DND-41 (cell line): ENCODE results near the gene ANKRD35.

Source experiments
- ATAC-seq: fragments of 200-7000 bp; cut with Tn5 transposase; 3 replicates; pipeline ENCODE4 v1.9.1; 2021; ENCODE audit warnings: low read depth; ENCODE audit not compliant: insufficient read depth
- DNase-seq: peaks from one replicate; pipeline ENCODE4 v3.0.0-alpha.2; 2020
- H2AFZ ChIP-seq: 2 replicates; pipeline ENCODE4 v1.6.0; 2012; ENCODE audit warnings: low read depth, low read length
- H3K27ac ChIP-seq: 2 replicates; pipeline ENCODE4 v1.5.1; 2012; ENCODE audit warnings: low read length, inconsistent platforms
- H3K27me3 ChIP-seq: fragments of 200-600 bp; sonication (generic); 2 replicates; pipeline ENCODE4 v1.6.0; 2012; ENCODE audit warnings: low read length, mild to moderate bottlenecking, inconsistent platforms; ENCODE audit not compliant: insufficient read depth, poor library complexity
- H3K36me3 ChIP-seq: 2 replicates; pipeline ENCODE4 v1.5.1; 2012; ENCODE audit warnings: low read length, inconsistent platforms; ENCODE audit not compliant: insufficient read depth
- H3K4me1 ChIP-seq: 2 replicates; pipeline ENCODE4 v1.5.1; 2012; ENCODE audit warnings: mild to moderate bottlenecking, low read length; ENCODE audit not compliant: insufficient read depth
- H3K4me2 ChIP-seq: 2 replicates; pipeline ENCODE4 v1.6.0; 2012; ENCODE audit warnings: mild to moderate bottlenecking, moderate library complexity, low read length, inconsistent platforms; ENCODE audit not compliant: insufficient read depth
- H3K4me3 ChIP-seq, 2 experiments: fragments of 200-600 bp in 1 of 2; shearing (Covaris generic) in 1 of 2; 2 replicates each; pipeline ENCODE4 v1.5.1; 2012 to 2016; ENCODE audit warnings: inconsistent platforms in 2 of 2, low read length in 2 of 2, mild to moderate bottlenecking in 2 of 2, low read depth in 1 of 2, moderate library complexity in 1 of 2
- H3K79me2 ChIP-seq: 2 replicates; pipeline ENCODE4 v1.6.0; 2012; ENCODE audit warnings: low read length, inconsistent platforms; ENCODE audit not compliant: insufficient read depth
- H3K9ac ChIP-seq: 2 replicates; pipeline ENCODE4 v1.6.0; 2012; ENCODE audit warnings: low read depth, mild to moderate bottlenecking, inconsistent platforms, low read length, moderate library complexity
- H3K9me3 ChIP-seq: 2 replicates; pipeline ENCODE4 v1.5.1; 2012; ENCODE audit warnings: low read length, moderate library complexity, mild to moderate bottlenecking, inconsistent platforms; ENCODE audit not compliant: insufficient read depth, severe bottlenecking
- H4K20me1 ChIP-seq: 2 replicates; pipeline ENCODE4 v1.6.0; 2012; ENCODE audit warnings: low read length; ENCODE audit not compliant: insufficient read depth
- CTCF ChIP-seq: IDR thresholded peaks from 2 replicates; pipeline ENCODE4 v1.5.1; 2012; ENCODE audit warnings: borderline replicate concordance, low read length, moderate library complexity, mild to moderate bottlenecking; ENCODE audit not compliant: poor library complexity, severe bottlenecking; ENCODE audit errors: extremely low read depth
- EZH2 ChIP-seq: IDR thresholded peaks from 3 replicates; pipeline ENCODE4 v1.6.1; 2012; ENCODE audit warnings: borderline replicate concordance, low read depth, mild to moderate bottlenecking, moderate library complexity, low read length, inconsistent platforms; ENCODE audit not compliant: severe bottlenecking

Gene ANKRD35

GRCh38 chr1:145912128-145912641, 26.5 kb upstream of the ANKRD35 start:
- Histone ChIP-seq H2AFZ (no peak overlapping the region), H3K9ac (no peak overlapping the region), H3K9me3 (no peaks in the 10 kb centered on the region), H3K79me2 (no peaks in the 10 kb centered on the region), H3K4me1 (peaks cover 12% of the 10 kb centered on the region), H3K27ac (no peak overlapping the region), H3K4me2 (no peak overlapping the region), H3K36me3 (peaks cover 31% of the 10 kb centered on the region), H3K4me3 (no peak overlapping the region), H3K27me3 (no peaks in the 10 kb centered on the region), H4K20me1 (no peaks in the 10 kb centered on the region)
- DNase-seq = no peak
- ATAC-seq = no peak
- TF ChIP-seq EZH2 (no peak), CTCF (no peak)

- Histone ChIP-seq H2AFZ (no peak overlapping the region), H3K9ac (no peak overlapping the region), H3K36me3 (peaks cover 20% of the 10 kb centered on the region), H3K27me3 (no peaks in the 10 kb centered on the region), H3K4me2 (no peak overlapping the region), H3K4me3 (no peak overlapping the region), H3K27ac (no peak overlapping the region), H3K4me1 (no peaks in the 10 kb centered on the region), H4K20me1 (no peaks in the 10 kb centered on the region), H3K79me2 (no peaks in the 10 kb centered on the region), H3K9me3 (no peaks in the 10 kb centered on the region)
- no peak for TF ChIP-seq CTCF
- no peak for TF ChIP-seq EZH2
- DNase-seq (no peak), ATAC-seq (no peak)
Observed at GRCh38 chr1:145908653-145909052, 23.0 kb upstream of the ANKRD35 start.

GRCh38 chr1:145906954-145907753, 21.5 kb upstream of the ANKRD35 start:
- Histone ChIP-seq H3K4me3 (no peak overlapping the region), H3K79me2 (no peaks in the 10 kb centered on the region), H3K27me3 (no peaks in the 10 kb centered on the region), H3K4me1 (no peaks in the 10 kb centered on the region), H4K20me1 (no peaks in the 10 kb centered on the region), H3K4me2 (no peak overlapping the region), H3K9me3 (no peaks in the 10 kb centered on the region), H3K36me3 (peaks cover 15% of the 10 kb centered on the region), H3K9ac (no peak overlapping the region), H3K27ac (no peak overlapping the region), H2AFZ (no peak overlapping the region)
- no peak for ATAC-seq
- DNase-seq = no peak
- TF ChIP-seq EZH2 (no peak), CTCF (no peak)
